Kidney tubule cell (primary cell): ENCODE results near the gene C10orf90.
"Not testable (repeated sequence)": the region's sequence is repeated elsewhere in the genome, so short reads cannot be mapped to it uniquely, and the experiment has no call there.

Experiments
- DNase-seq: peaks from one replicate; pipeline ENCODE4 v3.0.0-alpha.2; 2018; ENCODE audit warnings: low spot score

Gene C10orf90

DNA sequence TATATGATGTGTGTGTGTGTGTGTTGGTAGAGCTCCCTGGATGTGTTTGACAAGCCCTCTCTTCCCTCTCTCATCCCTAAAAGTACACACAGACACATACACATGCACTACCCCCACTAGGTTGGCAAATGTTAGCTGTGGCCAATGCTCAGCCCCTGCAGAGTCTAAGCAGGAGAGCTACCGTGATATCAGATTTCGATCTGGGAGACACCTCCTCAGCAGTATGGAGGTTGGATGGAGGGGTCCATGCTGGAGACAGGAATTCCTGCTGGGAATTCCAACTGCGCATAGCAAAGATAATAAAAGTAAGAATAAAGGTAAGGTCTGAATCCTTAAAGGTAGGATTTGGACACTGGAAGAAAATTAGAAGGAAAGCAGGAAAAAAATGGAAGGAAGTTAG is 85.7 kb downstream of the C10orf90 start:
- DNase-seq = no peak

- no peak for DNase-seq
Measured at GRCh38 chr10:126583552-126584200, 86.8 kb downstream of the C10orf90 start.

- no peak for DNase-seq
Measured at GRCh38 chr10:126581648-126582046, 88.8 kb downstream of the C10orf90 start.

DNA sequence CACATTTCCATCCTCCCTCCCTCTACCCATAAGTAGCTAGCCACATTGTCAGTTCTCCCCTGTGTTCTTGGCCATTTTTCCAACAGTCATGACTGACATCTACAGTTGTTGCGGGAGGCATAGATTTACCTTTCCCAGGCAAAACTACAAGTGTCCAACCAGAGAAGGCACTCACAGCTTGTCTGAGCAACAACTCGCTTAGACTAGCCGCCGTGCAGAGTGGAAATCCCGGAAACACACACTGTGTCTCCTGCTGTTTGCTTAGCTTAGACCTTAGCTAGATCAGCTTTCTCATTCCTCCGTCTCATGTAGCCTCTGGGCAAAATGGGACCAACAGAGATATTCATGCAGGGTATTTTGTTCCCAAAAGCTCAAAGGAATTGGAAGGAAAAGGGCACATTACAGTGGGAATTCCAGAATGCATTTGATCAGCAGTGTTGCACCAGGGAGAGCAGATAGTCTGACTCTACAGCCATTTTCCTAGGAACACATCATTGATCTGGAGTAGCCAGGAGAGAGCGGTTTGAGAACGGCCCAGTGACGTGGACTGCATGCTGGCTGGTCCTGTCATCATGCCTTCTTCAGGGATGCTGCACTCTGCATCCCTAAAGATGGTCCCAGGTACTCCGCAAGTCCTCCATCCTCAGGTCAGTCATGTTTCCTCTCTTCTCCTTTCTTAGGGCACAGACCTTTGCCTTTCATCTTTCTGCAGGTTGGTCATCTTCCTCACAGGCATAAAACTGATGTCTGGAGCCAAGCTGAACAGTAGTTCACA is 89.4 kb downstream of the C10orf90 start:
- no peak for DNase-seq

DNA sequence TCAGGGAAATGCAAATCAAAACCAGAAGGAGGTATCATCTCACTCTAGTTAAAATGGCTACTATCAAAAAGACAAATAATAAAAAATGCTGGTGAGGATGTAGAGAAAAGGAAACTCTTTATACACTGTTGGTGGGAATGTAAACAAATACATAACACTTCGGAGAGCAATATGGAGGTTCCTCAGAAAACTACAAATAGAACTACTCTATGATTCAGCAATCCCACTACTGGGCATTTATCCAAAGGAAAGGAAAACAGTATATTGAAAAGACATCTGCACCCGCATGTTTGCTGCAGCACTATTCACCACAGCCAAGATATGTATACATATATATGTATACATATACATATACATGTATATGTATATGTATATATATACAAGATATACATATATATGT is 94.2 kb downstream of the C10orf90 start:
- DNase-seq = no peak

GRCh38 chr10:126570621-126571602 is 99.6 kb downstream of the C10orf90 start:
- no peak for DNase-seq

DNA sequence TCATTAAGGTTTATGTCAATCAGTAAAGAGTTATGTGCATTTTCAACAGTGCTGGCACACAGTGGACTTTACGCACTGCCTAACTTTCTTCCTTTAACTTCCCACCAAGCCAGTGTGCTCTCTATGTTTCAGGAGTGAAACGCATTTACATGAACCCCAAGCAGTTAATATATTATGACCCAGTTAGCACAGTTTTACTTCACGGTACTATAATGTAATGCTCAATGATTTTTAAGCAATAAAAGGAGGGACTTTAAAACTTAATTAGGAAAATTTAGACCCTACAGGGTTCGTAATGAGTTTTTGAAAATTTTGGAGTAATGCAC is 100.3 kb downstream of the C10orf90 start:
- DNase-seq = no peak

- DNase-seq = peak; percentile 77
Measured at GRCh38 chr10:126569513-126570244, 100.8 kb downstream of the C10orf90 start.

DNA sequence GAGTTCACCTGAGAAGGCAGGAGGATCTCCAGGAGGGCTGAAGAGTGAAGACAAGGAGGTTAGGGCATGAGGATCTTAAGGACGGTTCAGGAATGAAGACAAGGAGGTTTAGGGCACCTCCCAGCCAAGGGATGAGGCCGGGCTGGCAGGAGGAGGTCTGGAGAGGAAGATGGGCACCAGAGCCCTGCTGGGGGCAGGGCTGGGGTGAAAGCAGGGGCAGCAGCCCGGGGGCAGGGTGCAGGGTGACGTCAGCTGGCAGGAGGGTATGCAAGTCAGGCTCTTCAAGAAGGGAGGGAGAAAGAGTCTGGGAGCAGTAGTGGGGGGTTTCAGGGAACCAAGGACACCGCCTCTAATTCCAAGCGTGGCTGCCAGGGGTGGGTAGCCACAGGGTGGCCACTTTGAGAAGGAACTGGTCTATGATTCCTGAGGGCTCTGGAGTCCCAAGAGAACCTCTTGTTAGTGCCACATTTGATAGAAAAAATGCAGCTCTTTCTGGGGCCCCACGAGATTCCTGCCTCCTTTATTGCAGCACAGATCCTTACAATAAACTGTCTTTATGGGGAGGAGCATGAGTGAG is 101.6 kb downstream of the C10orf90 start:
- DNase-seq = no peak

- DNase-seq = no peak
Measured at GRCh38 chr10:126565871-126566270, 104.6 kb downstream of the C10orf90 start.

- no peak for DNase-seq
Measured at GRCh38 chr10:126565441-126565840, 105.1 kb downstream of the C10orf90 start.

DNA sequence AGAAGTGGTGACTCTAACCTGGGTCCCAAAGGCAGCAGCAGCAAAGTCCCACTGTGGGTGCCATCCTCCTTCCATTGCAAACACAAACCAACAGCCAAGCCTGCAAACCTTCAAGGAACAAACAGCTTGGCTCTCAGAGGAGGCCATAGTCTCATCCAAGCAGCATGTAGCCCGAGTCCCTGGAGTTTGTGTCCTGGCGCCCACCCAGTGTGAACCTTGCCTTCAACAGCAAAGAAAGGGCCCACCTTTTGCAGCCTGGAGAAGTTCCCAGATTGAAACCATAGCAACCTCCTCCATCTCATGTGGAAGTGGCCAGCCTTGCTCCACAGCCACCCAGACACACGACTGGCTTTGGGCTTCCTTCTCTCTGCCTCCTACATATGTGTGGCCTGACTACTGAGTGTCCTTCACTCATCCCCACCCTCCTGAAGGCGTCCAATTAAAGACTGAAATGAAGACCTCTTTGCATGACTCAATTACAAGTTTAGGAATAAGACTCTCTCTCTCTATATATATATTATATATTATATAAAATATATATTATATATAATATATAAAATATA is 106.1 kb downstream of the C10orf90 start:
- no peak for DNase-seq

DNA sequence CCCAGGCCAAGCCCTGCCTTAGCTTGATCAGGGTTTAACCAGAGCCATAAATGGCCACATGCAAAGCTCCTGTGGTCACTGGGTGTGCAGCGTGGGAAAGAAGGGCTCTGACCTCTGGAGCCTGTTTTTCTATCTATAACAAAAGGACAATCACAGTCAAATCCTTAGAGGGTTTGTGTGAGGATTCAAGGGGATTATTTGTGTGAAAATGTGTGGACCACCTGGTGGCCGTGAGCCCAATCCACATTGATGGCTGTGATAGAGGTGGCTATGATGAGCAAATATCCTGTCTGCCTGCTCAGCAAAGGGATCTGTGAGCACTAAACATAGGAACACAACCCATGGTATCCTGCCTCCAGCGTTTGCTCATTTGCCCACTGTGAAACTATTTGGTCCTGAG is 107.1 kb downstream of the C10orf90 start:
- DNase-seq = no peak

- DNase-seq = no peak
Measured at GRCh38 chr10:126561921-126562680, 108.4 kb downstream of the C10orf90 start.

DNA sequence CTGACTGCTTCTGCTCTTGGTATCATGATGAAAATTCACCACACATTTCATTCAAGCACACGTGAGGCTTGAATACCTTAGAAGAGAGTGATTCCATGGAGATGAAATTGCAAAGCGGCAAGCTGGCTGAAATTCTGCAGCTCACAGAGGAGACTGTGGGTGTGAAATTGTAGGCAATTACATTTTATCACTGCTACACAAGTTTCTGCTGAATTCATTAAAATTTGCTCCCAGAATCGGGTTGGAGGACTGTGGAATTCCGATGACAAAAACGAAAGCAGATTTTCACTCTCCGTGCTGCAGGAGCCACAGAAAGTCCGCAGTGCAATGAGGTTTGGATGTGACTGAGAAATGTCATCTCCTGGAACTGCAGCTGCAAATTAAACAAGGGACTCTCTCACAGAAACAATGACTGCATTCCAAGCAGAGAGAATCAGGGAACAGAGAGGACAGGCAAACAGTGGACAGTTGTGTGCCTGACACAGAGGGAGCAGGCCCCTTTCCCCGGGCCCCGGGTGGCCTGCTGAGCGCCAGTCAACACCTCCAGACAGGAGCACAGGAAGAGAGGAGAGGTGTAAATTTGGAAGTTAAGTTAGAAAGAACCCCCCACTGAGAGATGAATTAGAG is 109.1 kb downstream of the C10orf90 start:
- peak; percentile 17 for DNase-seq

DNA sequence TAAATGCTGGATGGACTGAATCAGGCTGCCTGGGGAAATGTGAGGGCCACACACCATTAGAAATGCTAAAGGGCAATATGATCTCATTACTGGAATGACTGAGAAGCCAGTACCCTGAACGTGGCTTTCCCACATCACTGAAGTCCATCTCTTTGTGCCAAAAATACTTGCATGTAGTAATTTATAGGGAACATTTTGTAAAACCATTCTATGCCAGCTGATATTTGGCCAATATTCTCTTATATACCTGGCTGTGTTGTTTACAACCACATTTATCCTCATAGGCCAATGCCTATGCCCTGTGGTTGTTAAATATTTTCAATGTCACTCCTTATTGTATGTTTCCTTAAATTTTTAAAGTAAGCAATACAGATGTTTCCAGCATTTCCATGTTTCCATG is 111.6 kb downstream of the C10orf90 start:
- no peak for DNase-seq

DNA sequence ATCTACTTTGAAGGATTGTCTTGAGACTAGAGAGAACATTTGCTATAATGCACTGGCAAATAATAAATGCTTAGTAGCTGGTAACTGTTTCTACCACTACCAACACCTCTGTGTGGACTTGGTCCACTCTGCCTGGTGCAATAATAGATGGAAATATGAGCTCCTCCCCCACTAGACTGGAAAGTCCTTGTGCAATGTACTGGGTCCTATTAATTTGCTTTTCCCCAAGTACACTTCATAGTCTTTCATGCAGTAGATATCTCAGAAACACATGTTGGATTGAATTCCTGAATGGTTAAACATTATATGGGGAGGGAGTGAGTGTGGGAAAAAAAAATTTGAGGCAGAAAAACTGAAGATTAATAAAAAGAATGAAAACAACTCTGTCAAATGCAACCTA is 119.3 kb downstream of the C10orf90 start:
- DNase-seq = no peak

DNA sequence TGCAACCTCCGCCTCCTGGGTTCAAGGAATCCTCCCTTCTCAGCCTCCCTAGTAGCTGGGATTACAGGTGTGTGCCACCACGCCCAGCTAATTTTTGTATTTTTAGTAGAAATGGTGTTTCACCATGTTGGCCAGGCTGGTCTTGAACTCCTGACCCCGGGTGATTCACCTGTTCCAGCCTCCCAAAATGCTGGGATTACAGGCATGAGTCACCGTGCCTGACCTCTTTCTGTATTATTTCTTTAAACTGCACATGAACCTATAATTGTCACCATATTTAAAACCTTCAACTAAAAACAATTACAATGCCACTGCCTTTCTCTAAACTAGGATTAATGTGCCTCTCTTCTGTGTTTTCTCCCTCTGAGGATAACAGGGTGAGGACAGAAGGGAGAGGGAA is 119.9 kb downstream of the C10orf90 start:
- DNase-seq = not testable (repeated sequence)

GRCh38 chr10:126549344-126549743 is 121.1 kb downstream of the C10orf90 start:
- DNase-seq = no peak

- no peak for DNase-seq
Measured at GRCh38 chr10:126544565-126544964, 125.9 kb downstream of the C10orf90 start.
